Thymus (tissue), 11 donors: ENCODE data around the gene HP1BP3. TPM values are rescaled to one million over a fixed set of nuclear protein-coding genes. Genes with fewer than 3 reads are reported as not detected.
A peak's percentile ranks its signal among the peaks of the same experiment; 100 is the strongest.

Source experiments
- DNase-seq, 9 donors: peaks; one replicate each; pipeline ENCODE4 v3.0.0-alpha.2; 2013; ENCODE audit warnings: low spot score in 9 of 9, low read depth in 6 of 9, missing footprints in 1 of 9
- H3K27ac ChIP-seq, 2 donors: one replicate each; pipeline ENCODE4 v1.5.1; 2013; ENCODE audit warnings: control low read depth in 1 of 2, low read depth in 1 of 2, low read length in 1 of 2, mild to moderate bottlenecking in 1 of 2, moderate library complexity in 1 of 2
- H3K27me3 ChIP-seq, 2 donors: one replicate each; pipeline ENCODE4 v1.5.1; 2013; ENCODE audit warnings: low read length in 1 of 2; ENCODE audit not compliant: control insufficient read depth in 2 of 2, insufficient read depth in 1 of 2
- H3K36me3 ChIP-seq, 2 donors: one replicate each; pipeline ENCODE4 v1.5.1; 2013; ENCODE audit warnings: low read length in 1 of 2, mild to moderate bottlenecking in 1 of 2, moderate library complexity in 1 of 2; ENCODE audit not compliant: control insufficient read depth in 2 of 2, insufficient read depth in 2 of 2
- H3K4me1 ChIP-seq, 2 donors: one replicate each; pipeline ENCODE4 v1.5.1; 2013; ENCODE audit warnings: low read length in 2 of 2; ENCODE audit not compliant: control insufficient read depth in 2 of 2, insufficient read depth in 2 of 2
- H3K4me3 ChIP-seq, 2 donors: one replicate each; pipeline ENCODE4 v1.5.1; 2013; ENCODE audit warnings: low read length in 2 of 2, control low read depth in 1 of 2, mild to moderate bottlenecking in 1 of 2
- H3K9me3 ChIP-seq, 2 donors: one replicate each; pipeline ENCODE4 v1.5.1; 2013; ENCODE audit warnings: low read length in 1 of 2, mild to moderate bottlenecking in 1 of 2; ENCODE audit not compliant: control insufficient read depth in 2 of 2, insufficient read depth in 1 of 2
- WGBS: extraction: QIAGEN DNeasy Blood & Tissue Kit; methylation state at CpG from one replicate; pipeline ENCODE4 v1.1.7; 2013; 5-methylcytosine and 5-hydroxymethylcytosine counted together
- polyA plus RNA-seq: library from polyadenylated mRNA; stranded (reverse); fragments of 200-250 nt; gene quantifications from one replicate; pipeline ENCODE4 v1.2.3, GENCODE V29; 2013
- total RNA-seq: library from RNA; stranded (reverse); fragments of 120-200 nt; gene quantifications from one replicate; pipeline ENCODE4 v1.2.4, GENCODE V29; 2013
- donor health status: healthy.

HP1BP3 gene
- total and polyA plus RNA-seq, 2 donors, result 123 to 172 TPM

DNA sequence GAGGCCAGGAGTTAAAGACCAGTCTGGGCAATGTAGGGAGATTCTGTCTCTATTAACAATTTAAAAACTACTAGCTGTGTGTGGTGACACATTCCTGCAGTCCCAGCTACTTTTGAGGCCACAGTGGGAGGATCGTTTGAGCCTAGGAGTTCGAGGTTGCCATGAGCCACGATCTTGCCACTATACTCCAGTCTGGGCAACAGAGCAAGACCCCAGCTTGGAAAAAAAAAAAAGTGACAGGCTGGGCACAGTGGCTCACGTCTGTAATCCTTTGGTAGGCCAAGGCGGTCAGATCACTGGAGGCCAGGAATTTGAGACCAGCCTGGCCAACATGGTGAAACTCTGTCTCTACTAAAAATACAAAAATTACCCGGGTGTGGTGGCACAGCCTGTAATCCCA, 26.8 kb downstream of the HP1BP3 start:
- H3K27me3 ChIP-seq, result no peaks in the 10 kb centered on the region
- no peak for DNase-seq
- peaks cover 75 to 89% of the 10 kb centered on the region in 2 donors for H3K36me3 ChIP-seq
- H3K4me3 ChIP-seq, result no peak overlapping the region
- 92% methylated on average over 6 of the region's 6 CpGs for WGBS
- H3K27ac ChIP-seq, result no peak overlapping the region
- no peaks in the 10 kb centered on the region for H3K9me3 ChIP-seq
- no peaks in the 10 kb centered on the region for H3K4me1 ChIP-seq

DNA sequence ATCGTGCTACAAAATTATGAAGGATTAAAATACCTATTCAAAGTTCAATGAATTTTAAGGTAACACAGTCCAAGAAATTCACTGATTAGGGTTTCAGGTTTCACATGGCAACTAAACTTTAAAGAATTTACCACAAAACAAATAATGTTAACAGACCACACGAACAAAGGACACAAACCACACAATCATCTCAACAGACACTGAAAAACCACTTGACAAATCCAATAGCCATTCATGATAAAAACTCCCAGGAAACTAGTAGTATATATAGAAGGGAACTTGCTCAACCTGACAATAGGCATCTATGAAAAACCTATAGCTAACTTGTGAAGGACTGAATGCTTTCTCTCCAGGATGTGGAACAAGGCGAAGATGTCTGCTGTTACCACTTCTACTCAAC, 33.5 kb downstream of the HP1BP3 start:
- WGBS, result 97% methylated on average over 3 of the region's 3 CpGs
- H3K9me3 ChIP-seq, result no peaks in the 10 kb centered on the region
- no peak for DNase-seq

DNA sequence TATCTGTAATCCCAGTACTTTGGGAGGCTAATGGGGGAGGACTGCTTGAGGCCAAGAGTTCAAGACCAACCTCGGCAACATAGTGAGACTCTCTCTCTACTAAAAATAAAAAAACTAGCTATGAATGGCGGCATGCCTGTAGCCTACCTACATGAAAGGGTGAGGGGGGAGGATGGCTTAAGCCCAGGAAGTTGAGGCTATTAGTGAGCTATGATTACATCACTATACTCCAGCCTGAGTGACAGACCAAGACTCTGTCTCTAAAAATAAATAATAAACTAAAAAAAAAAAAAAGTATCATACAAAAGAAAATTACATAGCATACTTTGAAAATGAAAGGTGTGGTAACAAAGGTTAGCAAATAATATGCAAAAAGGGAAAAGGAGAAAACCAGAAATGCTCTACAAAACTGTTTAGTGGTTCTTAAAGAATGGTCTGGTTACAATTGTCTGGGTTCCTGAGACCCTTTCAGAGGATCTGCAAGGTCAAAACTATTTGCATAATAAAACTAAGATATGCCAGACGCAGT, 35.6 kb downstream of the HP1BP3 start:
- Histone ChIP-seq H3K27ac (no peak overlapping the region), H3K27me3 (no peaks in the 10 kb centered on the region), H3K9me3 (no peaks in the 10 kb centered on the region), H3K4me3 (no peak overlapping the region), H3K4me1 (no peaks in the 10 kb centered on the region), H3K36me3 (peaks cover 49 to 66% of the 10 kb centered on the region in 2 donors)
- WGBS, result 95% methylated on average over 3 of the region's 3 CpGs
- no peak for DNase-seq

More for the DNA sequence above, 33.5 kb downstream of the HP1BP3 start:
- Histone ChIP-seq H3K27me3 (no peaks in the 10 kb centered on the region), H3K4me3 (no peak overlapping the region), H3K27ac (no peak overlapping the region), H3K36me3 (peaks cover 49 to 70% of the 10 kb centered on the region in 2 donors), H3K4me1 (no peaks in the 10 kb centered on the region)

DNA sequence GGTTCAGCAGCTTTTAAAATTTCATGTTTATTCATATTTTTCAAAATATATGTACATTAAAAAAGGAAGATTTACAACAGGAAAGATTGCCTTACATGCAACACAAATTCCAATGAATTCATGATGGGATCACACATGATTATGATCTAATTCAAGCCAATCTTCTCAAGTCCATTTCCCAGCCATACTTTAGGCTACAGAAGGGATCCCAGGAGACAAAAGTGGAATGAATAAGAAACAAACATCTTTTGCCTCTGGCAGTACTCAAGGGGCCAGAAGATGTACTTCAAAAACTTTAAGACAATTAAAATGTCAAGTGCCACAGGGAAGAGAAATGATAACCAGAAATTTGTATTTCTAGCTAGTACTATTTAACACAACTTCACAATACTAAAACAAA, 44.4 kb downstream of the HP1BP3 start:
- Histone ChIP-seq H3K9me3 (no peaks in the 10 kb centered on the region), H3K4me3 (no peak overlapping the region), H3K4me1 (no peaks in the 10 kb centered on the region), H3K36me3 (peaks cover 46 to 85% of the 10 kb centered on the region in 2 donors), H3K27ac (no peak overlapping the region), H3K27me3 (no peaks in the 10 kb centered on the region)
- no peak for DNase-seq

DNA sequence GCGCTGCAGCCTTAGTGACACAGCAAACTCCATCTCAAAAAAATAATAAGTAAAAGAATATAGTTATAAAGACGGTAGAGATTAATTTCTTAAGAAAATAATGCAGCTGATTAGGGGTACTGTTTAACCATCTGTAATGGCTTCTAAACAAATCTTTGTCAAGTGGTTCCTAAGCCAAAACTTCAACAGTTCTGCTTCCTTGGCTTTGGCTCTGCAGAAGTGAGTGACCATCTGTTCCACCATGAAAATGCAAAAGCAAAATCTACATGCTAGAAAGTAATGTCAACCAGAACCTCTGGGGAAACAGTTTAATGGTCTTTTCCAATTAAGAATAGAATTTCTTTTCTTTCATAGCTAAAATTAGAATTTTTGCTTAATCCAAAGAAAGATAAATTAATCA, 46.3 kb downstream of the HP1BP3 start:
- WGBS, result over 99% methylated on average over 2 of the region's 2 CpGs
- no peaks in the 10 kb centered on the region for H3K4me1 ChIP-seq
- no peaks in the 10 kb centered on the region for H3K9me3 ChIP-seq
- H3K27me3 ChIP-seq, result no peaks in the 10 kb centered on the region
- peaks cover 42 to 70% of the 10 kb centered on the region in 2 donors for H3K36me3 ChIP-seq
- no peak for DNase-seq
- no peak overlapping the region for H3K4me3 ChIP-seq
- H3K27ac ChIP-seq, result no peak overlapping the region

DNA sequence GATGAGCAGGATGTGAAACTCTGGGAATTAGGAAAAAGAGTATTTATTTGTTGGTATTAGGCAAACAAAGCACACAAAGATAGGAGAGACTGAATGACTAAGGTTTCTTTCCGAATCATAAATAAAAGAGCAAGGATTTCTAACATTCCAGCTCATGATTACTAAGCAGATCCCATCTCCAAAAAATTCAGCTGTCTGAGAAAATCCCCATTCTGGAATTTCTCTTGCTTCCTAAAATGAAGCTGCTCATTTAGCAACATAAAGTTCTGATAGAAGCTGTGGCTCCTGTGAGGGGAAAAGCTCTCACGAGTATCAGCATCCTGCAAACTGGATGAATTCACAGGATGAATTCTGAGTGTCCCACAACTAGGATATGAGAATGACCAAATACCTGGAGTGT, 47.9 kb downstream of the HP1BP3 start:
- Histone ChIP-seq H3K36me3 (peaks cover 32 to 55% of the 10 kb centered on the region in 2 donors), H3K4me3 (no peak overlapping the region), H3K27ac (no peak overlapping the region), H3K9me3 (no peaks in the 10 kb centered on the region), H3K27me3 (no peaks in the 10 kb centered on the region), H3K4me1 (no peaks in the 10 kb centered on the region)
- 96% methylated on average over 2 of the region's 2 CpGs for WGBS
- no peak for DNase-seq

DNA sequence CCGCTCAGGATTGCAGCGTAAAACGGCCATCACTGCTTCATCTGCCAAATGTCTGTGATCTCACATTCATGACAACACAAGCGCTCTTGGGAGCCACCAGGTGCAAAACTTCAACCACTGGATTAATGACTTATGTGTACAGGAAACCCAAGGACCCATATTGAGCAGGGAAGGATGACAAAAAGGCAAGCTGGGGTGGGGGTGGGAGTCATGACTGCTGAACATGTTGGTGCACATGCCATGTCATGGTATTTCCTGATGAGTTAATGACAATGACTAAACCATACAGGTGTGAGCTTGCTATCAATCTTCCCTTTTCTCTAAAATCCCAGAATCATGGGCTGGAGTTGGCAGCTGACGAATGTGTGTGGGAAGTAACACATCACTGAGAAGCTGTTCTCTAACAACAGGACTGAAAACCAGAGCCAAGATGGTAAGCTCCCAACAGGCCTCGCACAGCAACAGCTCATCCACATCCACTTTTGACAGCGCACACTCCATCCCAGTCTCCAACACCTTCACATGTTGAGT, 51.5 kb downstream of the HP1BP3 start:
- 95% methylated on average over 7 of the region's 7 CpGs for WGBS
- H3K27me3 ChIP-seq, result peaks cover 19 to 32% of the 10 kb centered on the region in 2 donors
- H3K27ac ChIP-seq, result no peak overlapping the region
- peaks cover 10 to 16% of the 10 kb centered on the region in 2 donors for H3K4me1 ChIP-seq
- H3K9me3 ChIP-seq, result peaks cover 0 to 6% of the 10 kb centered on the region in 2 donors
- peaks cover 25 to 29% of the 10 kb centered on the region in 2 donors for H3K36me3 ChIP-seq
- no peak overlapping the region for H3K4me3 ChIP-seq
- peak in 1 of 9 donors; percentile 26 for DNase-seq

DNA sequence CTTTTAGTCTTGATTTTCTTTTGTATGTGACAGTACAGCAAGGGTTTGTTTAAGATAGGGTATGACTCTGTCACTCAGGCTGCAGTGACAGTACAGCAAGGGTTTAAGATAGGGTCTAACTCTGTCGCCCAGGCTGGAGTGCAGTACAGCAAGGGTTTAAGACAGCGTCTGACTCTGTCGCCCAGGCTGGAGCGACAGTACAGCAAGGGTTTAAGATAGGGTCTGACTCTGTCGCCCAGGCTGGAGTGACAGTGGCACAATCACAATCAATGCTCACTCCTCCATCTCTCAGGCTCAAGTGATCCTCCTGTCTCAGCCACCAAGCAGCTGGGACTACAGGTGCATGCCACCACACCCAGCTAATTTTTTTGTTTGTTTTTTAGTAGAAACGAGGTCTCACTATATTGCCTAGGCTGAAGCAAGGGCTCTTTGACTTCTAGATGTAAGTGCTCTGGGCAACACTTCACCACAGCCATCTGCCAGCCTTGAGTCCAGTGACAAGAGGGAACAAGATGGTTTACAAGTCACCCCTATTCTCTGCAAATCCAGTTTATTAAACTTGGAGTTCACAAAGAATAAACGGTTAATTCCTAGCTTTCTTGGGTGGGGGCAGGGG, 53.6 kb downstream of the HP1BP3 start:
- WGBS, result 32% methylated on average over 7 of the region's 7 CpGs
- Histone ChIP-seq H3K4me1 (peaks cover 10 to 21% of the 10 kb centered on the region in 2 donors), H3K4me3 (no peak overlapping the region), H3K27ac (no peak overlapping the region), H3K36me3 (peaks cover 11 to 21% of the 10 kb centered on the region in 2 donors), H3K9me3 (peaks cover 0 to 6% of the 10 kb centered on the region in 2 donors), H3K27me3 (peaks cover 32 to 54% of the 10 kb centered on the region in 2 donors)
- DNase-seq, result no peak

DNA sequence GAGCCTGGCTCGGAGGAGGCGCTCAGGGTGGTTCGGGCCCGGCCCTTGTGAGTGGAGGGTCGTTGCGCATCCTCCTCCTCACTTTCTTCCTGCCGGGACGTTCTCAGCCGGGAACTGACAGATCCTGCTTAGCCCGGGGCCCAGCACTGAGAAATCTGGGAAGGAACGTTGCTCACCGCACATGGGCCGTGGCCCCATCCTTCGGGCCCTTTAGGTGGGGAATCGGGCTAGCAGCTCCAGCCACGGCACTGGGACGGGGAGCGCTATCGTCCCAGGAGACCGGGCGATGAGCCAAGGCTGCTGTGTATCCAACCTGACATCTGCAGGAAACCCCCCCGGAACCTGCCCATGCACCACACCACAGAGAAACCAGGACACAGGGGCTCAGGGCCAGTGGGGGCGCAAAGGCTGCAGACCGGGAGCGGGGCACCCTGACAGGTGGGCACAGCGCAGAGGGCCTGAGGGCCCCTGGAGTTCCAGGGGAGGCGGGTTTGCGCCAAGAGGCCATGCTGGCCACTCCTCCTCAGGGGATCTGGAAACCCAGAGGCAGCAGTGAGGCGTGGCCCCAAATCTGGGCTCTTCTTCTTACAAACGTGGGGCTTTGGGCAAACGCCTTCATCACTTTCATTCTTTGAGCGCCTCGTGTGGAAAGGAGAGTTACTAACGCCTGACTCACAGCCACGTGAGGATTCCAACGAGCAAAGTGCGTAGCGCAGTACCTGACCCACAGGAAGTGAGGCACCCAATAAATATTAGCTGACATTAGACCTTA, 54.3 kb downstream of the HP1BP3 start, which contains the start of gene SH2D5:
Gene SH2D5, minus strand, starts transcription at position 116 of the 772 bp plus-strand sequence. CDS start 4,659 bp downstream, outside the sequence.
- peaks cover 34 to 61% of the 10 kb centered on the region in 2 donors for H3K27me3 ChIP-seq
- peaks cover 4 to 16% of the 10 kb centered on the region in 2 donors for H3K36me3 ChIP-seq
- H3K4me3 ChIP-seq, result peak within 1 kb of the TSS; percentile 32 to 51
- DNase-seq, result peak in 3 of 9 donors; percentile 23 to 68 (median 50)
- peaks cover 0 to 6% of the 10 kb centered on the region in 2 donors for H3K9me3 ChIP-seq
- H3K4me1 ChIP-seq, result peaks cover 10 to 21% of the 10 kb centered on the region in 2 donors
- WGBS, result 1% methylated on average over 38 of the region's 38 CpGs
- peak within 1 kb of the TSS in 1 of 2 donors; percentile 3 for H3K27ac ChIP-seq
